ENCODE measurements around the gene DNAJB12.
"Not testable (repeated sequence)": the region's sequence is repeated elsewhere in the genome, so short reads cannot be mapped to it uniquely, and the experiment has no call there.

DNAJB12 gene

GRCh38 chr10:72354356-72355213 lies at the start of gene DNAJB12:
TSS of gene DNAJB12 (minus strand) at chr10:72354919. CDS start at chr10:72354897, 22 bp downstream.
- TF ChIP-seq, protein P1, sequence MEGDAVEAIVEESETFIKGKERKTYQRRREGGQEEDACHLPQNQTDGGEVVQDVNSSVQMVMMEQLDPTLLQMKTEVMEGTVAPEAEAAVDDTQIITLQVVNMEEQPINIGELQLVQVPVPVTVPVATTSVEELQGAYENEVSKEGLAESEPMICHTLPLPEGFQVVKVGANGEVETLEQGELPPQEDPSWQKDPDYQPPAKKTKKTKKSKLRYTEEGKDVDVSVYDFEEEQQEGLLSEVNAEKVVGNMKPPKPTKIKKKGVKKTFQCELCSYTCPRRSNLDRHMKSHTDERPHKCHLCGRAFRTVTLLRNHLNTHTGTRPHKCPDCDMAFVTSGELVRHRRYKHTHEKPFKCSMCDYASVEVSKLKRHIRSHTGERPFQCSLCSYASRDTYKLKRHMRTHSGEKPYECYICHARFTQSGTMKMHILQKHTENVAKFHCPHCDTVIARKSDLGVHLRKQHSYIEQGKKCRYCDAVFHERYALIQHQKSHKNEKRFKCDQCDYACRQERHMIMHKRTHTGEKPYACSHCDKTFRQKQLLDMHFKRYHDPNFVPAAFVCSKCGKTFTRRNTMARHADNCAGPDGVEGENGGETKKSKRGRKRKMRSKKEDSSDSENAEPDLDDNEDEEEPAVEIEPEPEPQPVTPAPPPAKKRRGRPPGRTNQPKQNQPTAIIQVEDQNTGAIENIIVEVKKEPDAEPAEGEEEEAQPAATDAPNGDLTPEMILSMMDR (IDR thresholded peaks at IDR 0.05; ENCODE audit: insufficient read depth, low read depth, low read length, missing control alignments) = no peak

DNA sequence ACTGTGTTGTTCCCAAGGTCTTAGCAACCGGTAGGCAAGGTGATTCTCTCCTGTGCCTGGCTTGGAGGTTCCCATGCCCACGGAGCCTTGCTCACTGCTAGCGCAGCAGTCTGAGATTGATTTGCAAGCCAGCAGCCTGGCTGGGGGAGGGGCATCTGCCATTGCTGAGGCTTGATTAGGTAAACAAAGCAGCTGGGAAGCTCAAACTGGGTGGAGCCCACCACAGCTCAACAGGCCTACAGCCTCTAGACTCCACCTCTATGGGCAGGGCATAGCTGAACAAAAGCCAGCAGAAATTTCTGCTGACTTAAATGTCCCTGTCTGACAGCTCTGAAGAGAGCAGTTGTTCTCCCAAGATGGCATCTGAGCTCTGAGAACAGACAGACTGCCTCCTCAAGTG lies 40.9 kb upstream of the DNAJB12 start:
- DNase-seq (ENCODE audit: low read depth) = not testable (repeated sequence)

More at GRCh38 chr10:72354356-72355213, at the start of gene DNAJB12:
- peak; percentile 97 for DNase-seq (ENCODE audit: low read depth)
- H3K4me3 ChIP-seq (ENCODE audit: low read depth, low read length) = peak within 1 kb of the TSS; percentile 86

DNA sequence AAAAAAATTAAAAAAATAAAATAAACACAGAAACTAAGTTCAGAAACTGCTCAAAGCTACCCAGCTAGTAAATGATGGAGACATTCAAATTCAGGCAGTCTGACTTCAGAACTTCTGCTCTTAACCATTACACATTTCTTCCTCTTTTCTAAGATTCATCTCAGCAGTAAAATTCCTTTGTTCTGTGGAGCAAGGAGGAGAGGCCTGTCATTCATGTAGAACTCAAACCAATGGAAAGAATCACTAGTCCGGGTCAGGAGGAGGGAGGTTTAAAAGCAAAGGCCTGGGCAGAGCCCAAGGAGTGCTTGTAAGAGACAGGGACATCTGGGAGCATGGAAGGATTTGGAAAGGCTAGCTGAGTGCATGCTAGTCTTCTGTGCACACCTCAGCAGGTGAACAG lies 37.9 kb upstream of the DNAJB12 start:
- TF ChIP-seq, protein P1 (IDR thresholded peaks at IDR 0.05; ENCODE audit: insufficient read depth, low read depth, low read length, missing control alignments) = no peak
- no peak for DNase-seq (ENCODE audit: low read depth)
- H3K4me3 ChIP-seq (ENCODE audit: low read depth, low read length) = no peak overlapping the region

More for the DNA sequence above, 40.9 kb upstream of the DNAJB12 start:
- not testable (repeated sequence) for H3K4me3 ChIP-seq (ENCODE audit: low read depth, low read length)

DNA sequence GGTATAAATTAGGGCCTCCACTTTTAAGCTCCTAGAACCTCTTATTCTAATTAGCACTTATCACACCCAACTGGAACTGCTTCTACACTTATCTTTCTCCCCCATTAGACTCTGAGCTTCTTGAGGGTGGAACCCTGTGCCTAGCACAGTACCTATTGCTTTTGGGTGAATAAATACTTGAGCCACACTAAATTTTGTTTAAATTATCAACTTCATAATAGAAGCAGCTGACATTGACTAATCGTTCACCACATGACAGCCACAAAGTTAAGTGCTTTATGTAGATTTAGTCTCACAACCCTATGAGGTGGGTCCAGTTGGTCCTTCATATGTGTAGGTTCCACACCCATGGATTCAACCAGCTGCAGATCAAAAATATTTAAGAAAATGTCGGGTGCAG lies 36.0 kb upstream of the DNAJB12 start:
- no peak overlapping the region for H3K4me3 ChIP-seq (ENCODE audit: low read depth, low read length)
- TF ChIP-seq, protein P1 (IDR thresholded peaks at IDR 0.05; ENCODE audit: insufficient read depth, low read depth, low read length, missing control alignments) = no peak
- no peak for DNase-seq (ENCODE audit: low read depth)

- DNase-seq (ENCODE audit: low read depth) = no peak
- no peak overlapping the region for H3K4me3 ChIP-seq (ENCODE audit: low read depth, low read length)
- TF ChIP-seq, protein P1 (IDR thresholded peaks at IDR 0.05; ENCODE audit: insufficient read depth, low read depth, low read length, missing control alignments) = no peak
Measured at GRCh38 chr10:72389716-72390115, 35.0 kb upstream of the DNAJB12 start.

DNA sequence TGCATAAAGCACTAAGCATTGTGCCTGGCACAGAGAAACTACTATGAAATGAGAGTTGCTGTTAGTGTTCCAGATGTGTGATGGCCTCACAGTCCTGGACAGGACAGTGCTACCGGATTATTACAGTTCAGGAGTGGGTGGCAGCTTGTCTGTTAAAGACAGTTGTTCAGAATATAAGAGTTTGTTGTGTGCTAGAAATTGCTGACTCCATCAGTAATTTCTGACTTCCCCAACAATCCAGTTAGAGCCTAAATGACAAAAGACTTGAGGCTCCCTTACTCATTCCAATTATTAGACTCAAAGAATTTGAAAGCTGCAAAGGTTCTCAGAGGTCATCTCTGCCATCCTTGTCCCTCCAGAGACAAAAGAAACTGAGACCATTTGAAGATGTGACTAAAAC lies 34.3 kb upstream of the DNAJB12 start:
- H3K4me3 ChIP-seq (ENCODE audit: low read depth, low read length) = no peak overlapping the region
- DNase-seq (ENCODE audit: low read depth) = no peak
- TF ChIP-seq, protein P1 (IDR thresholded peaks at IDR 0.05; ENCODE audit: insufficient read depth, low read depth, low read length, missing control alignments) = no peak

DNA sequence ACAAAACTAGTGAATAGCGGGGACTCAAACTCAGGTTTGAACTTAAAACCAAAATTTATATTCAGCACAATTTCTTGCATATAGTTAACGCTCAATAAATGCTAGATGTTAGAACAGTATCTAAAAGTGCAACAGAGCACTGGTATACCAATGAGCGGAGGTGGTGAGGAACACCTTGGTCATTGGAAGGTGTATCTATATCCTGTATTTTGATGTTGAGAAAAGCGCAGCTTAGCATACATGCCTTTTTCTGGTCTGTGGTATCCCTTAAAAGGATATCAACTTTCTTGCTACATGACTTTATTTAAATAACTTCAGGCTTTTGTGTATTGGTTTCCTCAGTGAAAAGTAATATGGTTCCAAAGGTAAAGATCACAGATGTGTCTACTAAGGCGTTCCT lies 33.3 kb upstream of the DNAJB12 start:
- no peak for DNase-seq (ENCODE audit: low read depth)
- no peak overlapping the region for H3K4me3 ChIP-seq (ENCODE audit: low read depth, low read length)
- TF ChIP-seq, protein P1 (IDR thresholded peaks at IDR 0.05; ENCODE audit: insufficient read depth, low read depth, low read length, missing control alignments) = no peak

Data from GM12865 (cell line).